Measurements from ENCODE around the gene DDX41. TPM values are rescaled to one million over a fixed set of nuclear protein-coding genes. Genes with fewer than 3 reads are reported as not detected.

Gene DDX41
- polyA plus RNA-seq, 3 donors, result 44.9 to 178 (median 70.3) TPM

DNA sequence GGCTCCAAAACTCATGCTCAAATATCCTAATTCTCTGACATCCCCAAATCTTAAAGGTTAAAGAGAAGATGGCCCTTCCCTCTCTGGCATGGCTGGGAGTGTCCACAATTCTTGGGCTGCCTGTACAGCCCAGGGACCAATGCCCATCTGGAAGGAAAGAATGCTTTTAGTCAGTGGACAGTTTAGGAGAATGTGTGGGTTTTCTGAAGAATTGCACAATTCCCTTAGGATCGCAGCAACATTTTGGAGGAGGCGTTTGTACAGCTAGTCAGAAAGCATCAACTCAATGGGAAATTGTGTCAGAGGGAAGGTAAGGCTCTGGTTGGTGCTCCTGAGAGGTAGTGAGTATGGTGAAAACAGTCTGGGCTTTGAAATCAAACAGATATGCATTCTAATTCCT, 22.6 kb upstream of the DDX41 start:
- peaks cover 0 to 1% (median 0%) of the 10 kb centered on the region in 3 donors for H3K27me3 Mint-ChIP-seq (ENCODE audit: low read depth in 3 of 3)
- no peaks in the 10 kb centered on the region for H3K4me1 ChIP-seq (ENCODE audit: control insufficient read depth in 1 of 2, insufficient read depth in 2 of 2, low read length in 2 of 2)
- H3K4me1 Mint-ChIP-seq, result no peaks in the 10 kb centered on the region
- intact Hi-C loops (cut with micrococcal nuclease), result no loop called here
- no peak overlapping the region for H3K4me2 ChIP-seq (replicated peaks; ENCODE audit: extremely low read depth, low read length, poor library complexity, severe bottlenecking)
- peak overlapping the region in 2 of 7 donors; percentile 32 to 45 for H3K27ac Mint-ChIP-seq
- peaks cover 44% of the 10 kb centered on the region for H3K79me2 ChIP-seq (ENCODE audit: insufficient read depth, low read length)
- no peaks in the 10 kb centered on the region for H3K9me3 Mint-ChIP-seq
- TF ChIP-seq CTCF (IDR thresholded peaks at IDR 0.05), result no peak
- 71% methylated on average over 2 of the region's 2 CpGs for WGBS (ENCODE audit: insufficient coverage)
- H4K20me1 ChIP-seq (ENCODE audit: insufficient read depth, low read length), result peaks cover 81% of the 10 kb centered on the region
- no peak overlapping the region for H3K27ac ChIP-seq (ENCODE audit: low read depth in 1 of 2, low read length in 2 of 2)
- no peak for DNase-seq
- no peak overlapping the region for H3K4me3 ChIP-seq (replicated peaks in 1 of 3; ENCODE audit: low read depth in 2 of 3, low read length in 3 of 3)
- peaks cover 49 to 90% of the 10 kb centered on the region in 2 donors for H3K36me3 ChIP-seq (replicated peaks in 1 of 2; ENCODE audit: control insufficient read depth in 1 of 2, insufficient read depth in 2 of 2, low read length in 2 of 2)
- no peak overlapping the region for H3K9ac ChIP-seq (ENCODE audit: insufficient read depth, low read length, poor library complexity, severe bottlenecking)
- no peak overlapping the region for H3K4me3 Mint-ChIP-seq
- H3K27me3 ChIP-seq (ENCODE audit: control insufficient read depth in 2 of 2, insufficient read depth in 2 of 2, low read length in 2 of 2), result no peaks in the 10 kb centered on the region
- H2AFZ ChIP-seq (ENCODE audit: insufficient read depth, low read depth, low read length, poor library complexity, severe bottlenecking), result no peak overlapping the region
- H3K36me3 Mint-ChIP-seq, result peaks cover 53 to 70% of the 10 kb centered on the region in 2 donors
- H3K9me3 ChIP-seq (replicated peaks in 1 of 2; ENCODE audit: control insufficient read depth in 1 of 2, insufficient read depth in 1 of 2, low read length in 2 of 2), result no peaks in the 10 kb centered on the region

DNA sequence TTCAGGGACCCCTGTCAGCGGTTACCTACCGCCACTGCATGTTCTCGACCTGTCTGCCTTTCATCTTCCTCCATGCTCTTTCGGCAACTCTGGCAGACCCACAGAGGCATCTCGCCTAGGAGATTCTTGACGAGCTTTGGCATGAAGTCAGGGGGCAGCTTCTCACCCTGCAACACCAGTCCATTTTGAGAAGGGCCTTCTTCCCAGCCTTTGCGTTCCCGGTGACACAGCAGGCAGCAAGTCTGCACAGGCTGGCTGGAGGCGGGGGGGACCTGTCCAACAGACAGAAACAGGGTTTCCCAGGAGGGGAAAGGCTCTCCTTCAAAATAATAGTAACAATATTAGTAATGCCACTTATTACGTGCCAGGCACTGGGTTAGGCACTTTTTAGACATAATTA, 22.1 kb upstream of the DDX41 start:
- Histone ChIP-seq H4K20me1 (ENCODE audit: insufficient read depth, low read length) (peaks cover 80% of the 10 kb centered on the region), H3K27me3 (ENCODE audit: control insufficient read depth in 2 of 2, insufficient read depth in 2 of 2, low read length in 2 of 2) (no peaks in the 10 kb centered on the region), H3K4me3 (replicated peaks in 1 of 3; ENCODE audit: low read depth in 2 of 3, low read length in 3 of 3) (no peak overlapping the region), H3K36me3 (replicated peaks in 1 of 2; ENCODE audit: control insufficient read depth in 1 of 2, insufficient read depth in 2 of 2, low read length in 2 of 2) (peaks cover 51 to 90% of the 10 kb centered on the region in 2 donors), H3K27ac (ENCODE audit: low read depth in 1 of 2, low read length in 2 of 2) (no peak overlapping the region), H3K79me2 (ENCODE audit: insufficient read depth, low read length) (peaks cover 39% of the 10 kb centered on the region), H3K4me1 (ENCODE audit: control insufficient read depth in 1 of 2, insufficient read depth in 2 of 2, low read length in 2 of 2) (no peaks in the 10 kb centered on the region), H2AFZ (ENCODE audit: insufficient read depth, low read depth, low read length, poor library complexity, severe bottlenecking) (no peak overlapping the region), H3K9me3 (replicated peaks in 1 of 2; ENCODE audit: control insufficient read depth in 1 of 2, insufficient read depth in 1 of 2, low read length in 2 of 2) (no peaks in the 10 kb centered on the region), H3K9ac (ENCODE audit: insufficient read depth, low read length, poor library complexity, severe bottlenecking) (no peak overlapping the region), H3K4me2 (replicated peaks; ENCODE audit: extremely low read depth, low read length, poor library complexity, severe bottlenecking) (no peak overlapping the region)
- 97% methylated on average over 6 of the region's 10 CpGs for WGBS (ENCODE audit: insufficient coverage)
- no peak for TF ChIP-seq CTCF (IDR thresholded peaks at IDR 0.05)
- Mint-ChIP-seq H3K9me3 (no peaks in the 10 kb centered on the region), H3K36me3 (peaks cover 55 to 73% of the 10 kb centered on the region in 2 donors), H3K4me3 (no peak overlapping the region), H3K4me1 (no peaks in the 10 kb centered on the region), H3K27ac (no peak overlapping the region), H3K27me3 (ENCODE audit: low read depth in 3 of 3) (peaks cover 0 to 2% (median 1%) of the 10 kb centered on the region in 3 donors)
- intact Hi-C loops (cut with micrococcal nuclease), result no loop called here
- no peak for DNase-seq

Measured in CD14-positive monocyte (primary cell).